PFSK-1 (cell line): Measurements from ENCODE around the gene AXDND1.

Experiments used
- SIN3A ChIP-seq: IDR thresholded peaks from 2 replicates; pipeline ENCODE4 v1.6.1; 2012; ENCODE audit warnings: mild to moderate bottlenecking, low read length, moderate library complexity, borderline replicate concordance; ENCODE audit not compliant: insufficient read depth
- TAF1 ChIP-seq: IDR thresholded peaks from 2 replicates; pipeline ENCODE4 v1.6.1; 2012; ENCODE audit warnings: low read length, control low read depth, borderline replicate concordance; ENCODE audit not compliant: insufficient read depth
- TF ChIP-seq, protein P1 (sequence below), 2 experiments: IDR thresholded peaks; 2 replicates each; pipeline versions ENCODE4 v1.6.1 to v1.8.0; 2011 to 2012; ENCODE audit warnings: low read depth in 2 of 2, low read length in 2 of 2, control low read depth in 1 of 2, inconsistent platforms in 1 of 2, mild to moderate bottlenecking in 1 of 2, moderate library complexity in 1 of 2; ENCODE audit not compliant: insufficient read depth in 1 of 2

DNA sequence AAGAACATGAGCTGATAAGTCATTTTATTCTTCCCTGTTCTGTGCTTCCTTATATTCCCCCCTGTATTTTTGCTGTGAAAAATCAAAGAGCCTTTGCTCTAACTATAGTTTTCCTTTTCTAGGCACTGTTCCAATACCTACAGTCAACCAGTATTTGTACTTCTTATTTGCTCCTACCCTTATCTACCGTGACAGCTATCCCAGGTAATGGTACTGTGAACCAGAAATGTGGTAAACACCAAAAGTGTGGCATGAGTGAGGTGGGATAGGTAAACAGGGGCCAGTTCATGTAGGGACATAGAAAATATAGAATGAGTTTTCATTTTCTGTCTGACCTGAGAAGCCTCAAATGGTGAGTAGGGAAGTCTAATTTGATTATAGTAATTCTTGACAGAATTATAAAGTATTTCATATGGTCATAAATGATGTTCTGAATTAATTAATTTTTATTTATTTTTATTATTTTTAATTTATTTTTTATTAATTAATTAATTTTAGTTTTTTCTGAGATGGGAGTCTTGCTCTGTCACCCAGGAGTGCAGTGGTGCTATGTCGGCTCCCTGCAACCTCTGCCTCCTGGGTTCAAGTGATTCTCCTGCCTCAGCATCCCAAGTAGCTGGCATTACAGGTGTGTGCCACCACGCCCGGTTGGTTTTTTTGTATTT, 22.9 kb upstream of the AXDND1 start:
- TF ChIP-seq SIN3A (no peak), TAF1 (no peak)
- TF ChIP-seq, protein P1, sequence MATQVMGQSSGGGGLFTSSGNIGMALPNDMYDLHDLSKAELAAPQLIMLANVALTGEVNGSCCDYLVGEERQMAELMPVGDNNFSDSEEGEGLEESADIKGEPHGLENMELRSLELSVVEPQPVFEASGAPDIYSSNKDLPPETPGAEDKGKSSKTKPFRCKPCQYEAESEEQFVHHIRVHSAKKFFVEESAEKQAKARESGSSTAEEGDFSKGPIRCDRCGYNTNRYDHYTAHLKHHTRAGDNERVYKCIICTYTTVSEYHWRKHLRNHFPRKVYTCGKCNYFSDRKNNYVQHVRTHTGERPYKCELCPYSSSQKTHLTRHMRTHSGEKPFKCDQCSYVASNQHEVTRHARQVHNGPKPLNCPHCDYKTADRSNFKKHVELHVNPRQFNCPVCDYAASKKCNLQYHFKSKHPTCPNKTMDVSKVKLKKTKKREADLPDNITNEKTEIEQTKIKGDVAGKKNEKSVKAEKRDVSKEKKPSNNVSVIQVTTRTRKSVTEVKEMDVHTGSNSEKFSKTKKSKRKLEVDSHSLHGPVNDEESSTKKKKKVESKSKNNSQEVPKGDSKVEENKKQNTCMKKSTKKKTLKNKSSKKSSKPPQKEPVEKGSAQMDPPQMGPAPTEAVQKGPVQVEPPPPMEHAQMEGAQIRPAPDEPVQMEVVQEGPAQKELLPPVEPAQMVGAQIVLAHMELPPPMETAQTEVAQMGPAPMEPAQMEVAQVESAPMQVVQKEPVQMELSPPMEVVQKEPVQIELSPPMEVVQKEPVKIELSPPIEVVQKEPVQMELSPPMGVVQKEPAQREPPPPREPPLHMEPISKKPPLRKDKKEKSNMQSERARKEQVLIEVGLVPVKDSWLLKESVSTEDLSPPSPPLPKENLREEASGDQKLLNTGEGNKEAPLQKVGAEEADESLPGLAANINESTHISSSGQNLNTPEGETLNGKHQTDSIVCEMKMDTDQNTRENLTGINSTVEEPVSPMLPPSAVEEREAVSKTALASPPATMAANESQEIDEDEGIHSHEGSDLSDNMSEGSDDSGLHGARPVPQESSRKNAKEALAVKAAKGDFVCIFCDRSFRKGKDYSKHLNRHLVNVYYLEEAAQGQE (IDR thresholded peaks at IDR 0.05; ENCODE audit: insufficient read depth in 1 of 2, low read depth in 2 of 2, low read length in 2 of 2) = no peak
